Hematopoietic multipotent progenitor cell treated with erythropoietin and hydrocortisone succinate and interleukin-3 and kit ligand, for 17 days (in vitro differentiated cells): ENCODE measurements around the gene WAS.

Source experiments
- DNase-seq: peaks from one replicate; pipeline ENCODE4 v3.0.0-alpha.2; 2015; ENCODE audit warnings: low spot score

WAS gene

GRCh38 chrX:48711929-48712505, 28.4 kb downstream of the WAS start:
- DNase-seq, result no peak

DNA sequence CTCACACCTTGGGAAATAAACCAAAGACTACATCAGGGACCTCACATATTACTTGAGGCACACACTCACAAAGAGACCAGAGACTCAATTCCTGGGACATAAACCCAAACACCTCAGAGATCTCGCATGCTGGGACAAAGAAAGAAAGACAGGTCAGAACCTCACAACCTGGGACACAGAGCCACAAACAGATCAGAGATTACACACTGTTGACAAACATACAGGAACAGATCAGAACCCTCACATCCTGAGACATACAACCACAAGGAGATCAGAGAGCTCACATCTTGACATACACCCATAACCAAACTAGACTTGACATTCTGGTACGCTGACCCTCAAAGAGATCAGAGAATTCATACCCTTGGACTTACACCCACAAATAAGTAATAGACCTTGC, 30.2 kb downstream of the WAS start:
- no peak for DNase-seq

DNA sequence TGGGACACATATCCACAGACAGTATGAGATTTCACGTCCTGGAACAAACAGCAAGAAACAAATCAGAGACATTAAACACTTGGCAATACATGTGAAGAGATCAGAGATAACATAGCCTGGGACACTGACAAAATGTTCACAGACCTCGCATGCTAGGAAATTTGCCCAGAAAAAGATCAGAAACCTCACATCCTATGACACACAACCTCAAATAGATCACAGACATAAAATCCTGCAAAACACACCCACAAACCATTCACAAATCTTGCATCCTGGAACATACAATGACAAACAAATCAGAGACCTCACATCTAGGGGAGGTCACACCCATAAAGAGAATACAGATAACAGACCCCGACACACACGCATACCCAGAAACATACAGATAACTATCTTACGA, 31.0 kb downstream of the WAS start:
- no peak for DNase-seq

- peak; percentile 23 for DNase-seq
Measured at GRCh38 chrX:48715072-48715471, 31.5 kb downstream of the WAS start.

- no peak for DNase-seq
Measured at GRCh38 chrX:48715876-48716502, 32.4 kb downstream of the WAS start.

DNA sequence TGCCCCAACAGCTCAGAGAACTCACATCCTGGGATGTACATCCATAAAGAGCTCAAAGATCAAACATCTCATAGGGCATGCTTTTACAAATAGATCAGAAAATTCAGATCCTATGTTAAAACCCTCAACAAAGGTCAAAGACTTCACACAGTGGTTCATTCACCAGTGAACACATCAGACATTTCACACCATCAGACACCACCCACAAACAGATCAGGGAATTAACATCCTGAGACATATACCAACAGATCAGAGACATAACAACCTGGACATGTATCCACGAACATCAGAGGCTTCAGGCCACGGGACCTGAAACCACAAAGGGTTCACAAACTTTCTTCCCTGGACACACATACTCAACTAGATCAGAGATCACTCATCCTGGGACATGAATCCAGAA, 36.4 kb downstream of the WAS start:
- no peak for DNase-seq

GRCh38 chrX:48720577-48721250, 37.1 kb downstream of the WAS start:
- no peak for DNase-seq

- DNase-seq, result no peak
Measured at GRCh38 chrX:48721916-48722315, 38.3 kb downstream of the WAS start.

GRCh38 chrX:48726596-48726995, 43.0 kb downstream of the WAS start:
- no peak for DNase-seq

DNA sequence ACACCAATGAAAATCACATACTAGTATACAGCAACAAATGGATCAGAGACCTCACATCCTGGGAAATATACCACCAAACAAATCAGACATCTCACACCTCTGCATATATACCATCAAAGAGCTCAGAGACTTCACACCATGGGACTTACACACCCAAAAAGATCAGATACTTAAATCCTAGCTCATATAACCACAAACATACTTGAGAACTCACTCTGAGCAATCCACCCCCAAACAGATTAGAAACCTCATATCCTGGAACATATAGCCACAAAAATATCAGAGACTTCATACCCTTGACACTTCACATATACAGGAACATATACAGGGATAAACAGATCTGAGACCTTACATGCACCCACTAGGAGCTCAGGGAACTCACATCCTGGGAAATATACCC, 45.1 kb downstream of the WAS start:
- no peak for DNase-seq

GRCh38 chrX:48736303-48736702, 52.7 kb downstream of the WAS start:
- DNase-seq, result no peak

GRCh38 chrX:48736878-48737212, 53.2 kb downstream of the WAS start:
- DNase-seq, result no peak

- peak; percentile 93 for DNase-seq
Measured at GRCh38 chrX:48737213-48737938, 53.8 kb downstream of the WAS start.

DNA sequence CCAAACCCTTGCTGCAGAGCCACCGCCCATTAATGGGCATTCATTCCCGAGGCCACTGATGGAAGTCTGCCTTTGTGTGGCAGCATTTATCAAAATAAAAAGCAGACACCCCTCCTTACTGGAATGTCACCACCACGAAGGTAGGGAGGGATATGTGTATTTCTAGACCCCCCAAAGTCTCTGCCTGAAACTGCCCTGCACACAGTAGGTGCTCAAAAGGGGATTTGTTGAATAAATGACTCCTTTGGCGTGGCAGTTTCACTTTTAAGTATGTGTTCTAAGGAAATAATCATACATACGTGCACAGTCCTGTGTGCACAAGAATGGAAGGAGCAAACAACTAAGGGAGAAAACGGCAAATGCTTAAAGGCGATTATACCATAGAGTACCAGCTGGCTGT, 54.3 kb downstream of the WAS start:
- no peak for DNase-seq
